OCI-LY1 (cell line): ENCODE measurements around the gene SIRPB2.

Experiments used
- H2AFZ ChIP-seq: fragments of 200-600 bp; sonication (generic), shearing (Covaris generic); 2 replicates; pipeline ENCODE4 v1.6.0; 2014; ENCODE audit warnings: antibody characterized with exemption, mild to moderate bottlenecking, low read length
- H3F3A ChIP-seq: fragments of 200-600 bp; sonication (generic), shearing (Covaris generic); 2 replicates; pipeline ENCODE4 v1.6.0; 2014; ENCODE audit warnings: mild to moderate bottlenecking, antibody characterized with exemption, low read length, moderate library complexity; ENCODE audit not compliant: insufficient read depth
- H3K27ac ChIP-seq: fragments of 200-600 bp; sonication (generic); 2 replicates; pipeline ENCODE4 v1.5.1; 2014; ENCODE audit warnings: low read length, mixed run types, mild to moderate bottlenecking, low read depth; ENCODE audit not compliant: poor library complexity, severe bottlenecking
- H3K27me3 ChIP-seq: fragments of 200-600 bp; sonication (generic); 2 replicates; pipeline ENCODE4 v1.6.0; 2014; ENCODE audit warnings: antibody characterized with exemption, mild to moderate bottlenecking, low read length, moderate library complexity; ENCODE audit not compliant: insufficient read depth
- H3K36me3 ChIP-seq: fragments of 200-600 bp; sonication (generic); 2 replicates; pipeline ENCODE4 v1.6.1; 2014; ENCODE audit warnings: mild to moderate bottlenecking, antibody characterized with exemption, low read length, moderate library complexity, mixed read lengths; ENCODE audit not compliant: insufficient read depth
- H3K4me1 ChIP-seq: fragments of 200-600 bp; sonication (generic); 2 replicates; pipeline ENCODE4 v1.5.1; 2014; ENCODE audit warnings: mild to moderate bottlenecking, low read length, moderate library complexity; ENCODE audit not compliant: insufficient read depth, severe bottlenecking
- H3K4me2 ChIP-seq: fragments of 200-600 bp; sonication (generic), shearing (Covaris generic); 2 replicates; pipeline ENCODE4 v1.6.1; 2014; ENCODE audit warnings: low read length
- H3K4me3 ChIP-seq: fragments of 200-600 bp; sonication (generic); 2 replicates; pipeline ENCODE4 v1.5.1; 2014; ENCODE audit warnings: low read length, low read depth, mild to moderate bottlenecking, mixed read lengths; ENCODE audit not compliant: poor library complexity, severe bottlenecking
- H3K79me2 ChIP-seq: fragments of 200-600 bp; shearing (Covaris generic); 2 replicates; pipeline ENCODE4 v1.6.1; 2016; ENCODE audit warnings: mixed run types, low read length, mixed read lengths; ENCODE audit not compliant: insufficient read depth
- H3K9ac ChIP-seq: fragments of 200-600 bp; sonication (generic), shearing (Covaris generic); 2 replicates; pipeline ENCODE4 v1.6.1; 2014; ENCODE audit warnings: mild to moderate bottlenecking, low read length, mixed read lengths
- H3K9me2 ChIP-seq: fragments of 200-600 bp; sonication (generic), shearing (Covaris generic); 2 replicates; pipeline ENCODE4 v1.6.1; 2014; ENCODE audit warnings: low read depth, mild to moderate bottlenecking, low read length, mixed read lengths
- H3K9me3 ChIP-seq: fragments of 200-600 bp; shearing (Covaris generic); 2 replicates; pipeline ENCODE4 v1.6.1; 2014; ENCODE audit warnings: low read length, mixed read lengths
- H4K20me1 ChIP-seq: fragments of 200-600 bp; sonication (generic), shearing (Covaris generic); 2 replicates; pipeline ENCODE4 v1.6.0; 2016; ENCODE audit warnings: mild to moderate bottlenecking, low read length; ENCODE audit not compliant: insufficient read depth
- EZH2 ChIP-seq: fragments of 200-600 bp; sonication (generic), shearing (Covaris generic); IDR thresholded peaks from 2 replicates; pipeline ENCODE4 v1.8.0; 2017; ENCODE audit warnings: borderline replicate concordance, mixed run types, mild to moderate bottlenecking, antibody characterized with exemption, low read length, moderate library complexity, mixed read lengths
- TF ChIP-seq, protein P1 (sequence below): fragments of 200-600 bp; sonication (generic), shearing (Covaris generic); IDR thresholded peaks from 2 replicates; pipeline ENCODE4 v1.5.1; 2017; ENCODE audit warnings: mild to moderate bottlenecking, antibody characterized with exemption, low read length, moderate library complexity, mixed read lengths

SIRPB2 gene

DNA sequence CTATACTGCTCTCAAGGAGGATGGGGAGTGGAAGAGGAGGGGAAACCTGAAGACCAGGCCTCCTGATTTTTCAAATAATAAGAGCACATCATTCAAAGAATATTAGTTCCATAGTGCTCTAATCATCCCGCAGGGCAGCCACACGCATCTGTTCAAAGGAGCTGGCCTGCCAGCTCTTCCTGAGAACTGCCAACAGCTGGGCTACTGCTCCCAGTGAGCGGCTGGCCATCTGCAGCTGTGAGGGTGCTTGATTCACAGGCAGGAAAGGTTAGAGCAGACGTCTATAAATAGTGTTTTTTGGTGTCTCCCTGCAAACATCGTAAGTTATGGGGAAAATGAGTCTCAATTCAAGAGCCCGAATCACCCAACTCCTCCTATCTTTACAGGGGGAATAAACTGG lies 41.9 kb downstream of the SIRPB2 start:
- H3K36me3 ChIP-seq = peaks cover 99% of the 10 kb centered on the region
- TF ChIP-seq, protein P1, sequence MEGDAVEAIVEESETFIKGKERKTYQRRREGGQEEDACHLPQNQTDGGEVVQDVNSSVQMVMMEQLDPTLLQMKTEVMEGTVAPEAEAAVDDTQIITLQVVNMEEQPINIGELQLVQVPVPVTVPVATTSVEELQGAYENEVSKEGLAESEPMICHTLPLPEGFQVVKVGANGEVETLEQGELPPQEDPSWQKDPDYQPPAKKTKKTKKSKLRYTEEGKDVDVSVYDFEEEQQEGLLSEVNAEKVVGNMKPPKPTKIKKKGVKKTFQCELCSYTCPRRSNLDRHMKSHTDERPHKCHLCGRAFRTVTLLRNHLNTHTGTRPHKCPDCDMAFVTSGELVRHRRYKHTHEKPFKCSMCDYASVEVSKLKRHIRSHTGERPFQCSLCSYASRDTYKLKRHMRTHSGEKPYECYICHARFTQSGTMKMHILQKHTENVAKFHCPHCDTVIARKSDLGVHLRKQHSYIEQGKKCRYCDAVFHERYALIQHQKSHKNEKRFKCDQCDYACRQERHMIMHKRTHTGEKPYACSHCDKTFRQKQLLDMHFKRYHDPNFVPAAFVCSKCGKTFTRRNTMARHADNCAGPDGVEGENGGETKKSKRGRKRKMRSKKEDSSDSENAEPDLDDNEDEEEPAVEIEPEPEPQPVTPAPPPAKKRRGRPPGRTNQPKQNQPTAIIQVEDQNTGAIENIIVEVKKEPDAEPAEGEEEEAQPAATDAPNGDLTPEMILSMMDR = no peak
- TF ChIP-seq EZH2 = no peak
- no peaks in the 10 kb centered on the region for H3K79me2 ChIP-seq
- no peaks in the 10 kb centered on the region for H3F3A ChIP-seq
- H3K27ac ChIP-seq = no peak overlapping the region
- H4K20me1 ChIP-seq = no peaks in the 10 kb centered on the region
- no peak overlapping the region for H3K4me2 ChIP-seq
- no peaks in the 10 kb centered on the region for H3K27me3 ChIP-seq
- H3K9me3 ChIP-seq = no peaks in the 10 kb centered on the region
- H3K4me1 ChIP-seq = no peaks in the 10 kb centered on the region
- no peak overlapping the region for H2AFZ ChIP-seq
- no peak overlapping the region for H3K9ac ChIP-seq
- H3K4me3 ChIP-seq = no peak overlapping the region
- no peaks in the 10 kb centered on the region for H3K9me2 ChIP-seq

DNA sequence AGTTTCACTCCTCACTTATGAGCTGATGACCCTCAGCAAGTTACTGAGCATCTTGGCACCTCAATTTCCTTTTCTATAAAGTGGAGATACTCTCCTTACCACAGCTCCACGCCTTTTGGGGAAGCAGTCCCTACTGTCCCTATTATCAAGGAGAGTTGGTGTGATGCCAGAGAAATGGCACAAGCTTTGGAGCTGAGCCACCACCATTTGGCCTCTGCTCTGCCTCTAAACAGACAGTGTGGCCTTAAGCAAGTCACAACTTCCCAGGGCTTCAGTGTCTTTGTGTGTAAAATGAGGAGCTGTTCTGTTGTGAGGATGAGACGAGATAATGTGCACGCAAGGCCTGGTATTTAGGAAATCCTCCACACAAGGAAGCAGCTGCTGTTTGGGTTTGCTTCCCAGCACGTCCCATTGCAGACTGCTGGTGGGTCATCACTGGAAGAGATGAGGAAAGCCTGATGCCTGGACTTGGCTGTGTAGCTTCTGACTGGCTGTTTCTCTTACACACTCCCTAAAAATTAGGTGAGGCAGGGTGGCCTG lies 43.1 kb downstream of the SIRPB2 start:
- H3K4me2 ChIP-seq = no peak overlapping the region
- H3K27ac ChIP-seq = no peak overlapping the region
- no peak overlapping the region for H3K9ac ChIP-seq
- H3K79me2 ChIP-seq = no peaks in the 10 kb centered on the region
- peaks cover 99% of the 10 kb centered on the region for H3K36me3 ChIP-seq
- TF ChIP-seq, protein P1 = no peak
- TF ChIP-seq EZH2 = no peak
- no peaks in the 10 kb centered on the region for H3K4me1 ChIP-seq
- no peaks in the 10 kb centered on the region for H3F3A ChIP-seq
- no peaks in the 10 kb centered on the region for H3K27me3 ChIP-seq
- H3K4me3 ChIP-seq = no peak overlapping the region
- H4K20me1 ChIP-seq = no peaks in the 10 kb centered on the region
- H2AFZ ChIP-seq = no peak overlapping the region
- H3K9me3 ChIP-seq = no peaks in the 10 kb centered on the region
- no peaks in the 10 kb centered on the region for H3K9me2 ChIP-seq

DNA sequence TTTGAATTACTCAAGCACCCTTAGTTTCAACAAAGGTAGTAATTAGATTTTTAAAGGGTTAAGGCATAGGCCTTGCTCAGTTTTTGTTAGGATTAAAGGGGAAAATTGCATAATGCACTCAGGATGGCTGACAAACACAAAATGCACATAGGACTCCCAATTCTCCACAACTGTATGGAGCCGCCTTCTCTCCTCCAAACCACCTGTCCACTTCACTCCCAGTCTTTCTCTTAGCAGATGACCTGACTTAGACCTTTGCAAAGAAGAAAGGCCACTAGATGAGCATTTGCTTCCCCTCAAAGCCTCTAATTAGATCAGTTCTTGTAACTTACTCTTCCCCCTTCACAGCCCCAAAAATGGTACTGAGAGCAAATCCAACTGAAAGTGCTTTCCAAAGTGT lies 44.7 kb downstream of the SIRPB2 start:
- Histone ChIP-seq H3K27me3 (no peaks in the 10 kb centered on the region), H3K4me2 (no peak overlapping the region), H3F3A (no peaks in the 10 kb centered on the region), H3K79me2 (no peaks in the 10 kb centered on the region), H3K36me3 (peaks cover 99% of the 10 kb centered on the region), H2AFZ (no peak overlapping the region), H3K9me3 (no peaks in the 10 kb centered on the region), H3K9ac (no peak overlapping the region), H3K4me3 (no peak overlapping the region), H3K27ac (no peak overlapping the region), H3K4me1 (no peaks in the 10 kb centered on the region), H3K9me2 (no peaks in the 10 kb centered on the region), H4K20me1 (no peaks in the 10 kb centered on the region)
- TF ChIP-seq, protein P1 = no peak
- TF ChIP-seq EZH2 = no peak
